ENCODE data around the gene BABAM1. TPM values are rescaled to one million over a fixed set of nuclear protein-coding genes. Genes with fewer than 3 reads are reported as not detected.
A peak's percentile ranks its signal among the peaks of the same experiment; 100 is the strongest.

BABAM1 gene
- total and polyA plus RNA-seq, 9 of the 15 experiments (the other 6 are each of a cell fraction or from before 2014, with no cell fraction given) = 14.7 to 160 (median 113) TPM

DNA sequence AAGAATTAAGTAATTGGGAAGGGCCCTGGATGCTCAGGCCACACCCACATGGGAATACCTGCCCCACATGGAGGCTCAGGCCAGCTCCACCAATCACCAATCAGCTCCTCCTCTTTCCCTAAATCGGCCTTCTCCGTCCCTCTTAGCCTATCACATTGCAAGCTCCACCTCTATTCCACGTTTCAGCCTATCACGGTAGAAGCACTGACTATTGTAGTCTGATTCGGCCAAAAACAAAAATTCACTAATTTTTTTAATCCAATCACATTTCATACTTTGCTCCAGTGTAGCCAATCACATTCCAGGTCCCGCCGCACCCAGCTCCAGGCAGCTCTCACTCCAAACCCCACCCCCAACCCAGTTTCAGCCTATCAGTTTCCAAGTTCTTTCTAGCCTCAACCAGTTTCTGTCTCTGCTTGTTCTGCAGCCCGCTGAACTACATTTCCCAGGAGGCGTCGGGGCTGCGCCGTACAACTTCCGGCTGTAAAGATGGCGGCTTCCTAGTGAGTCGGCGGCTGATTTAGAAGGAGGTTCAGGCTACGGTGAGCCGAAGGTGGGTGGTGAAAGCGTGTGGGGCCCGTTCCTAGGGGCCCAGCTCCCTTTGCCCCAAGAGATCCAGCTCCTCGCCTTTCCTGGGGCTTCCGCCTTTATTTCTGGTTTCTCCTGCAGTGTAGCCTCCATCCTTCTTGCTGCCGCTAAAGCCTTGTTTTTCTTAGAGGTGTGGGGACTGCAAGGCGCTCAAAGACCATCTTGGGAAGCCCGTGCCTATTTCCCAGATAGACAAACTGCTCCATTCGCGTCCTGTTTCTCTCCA, at the start of gene BABAM1 (continued):
- TF ChIP-seq ZEB2 (IDR thresholded peaks at IDR 0.05) (no peak), HCFC1 (IDR thresholded peaks at IDR 0.05; ENCODE audit: low read depth, low read length) (peak; percentile 97), SMAD1 (IDR thresholded peaks at IDR 0.05; ENCODE audit: low read depth, low read length, partially characterized antibody) (peak; percentile 65), COPS2 (conservative IDR thresholded peaks at IDR 0.05) (no peak), ZNF586 (CRISPR knock-in tag; conservative IDR thresholded peaks at IDR 0.05) (no peak), KAT2B (IDR thresholded peaks at IDR 0.05; ENCODE audit: low read depth, low read length) (no peak), TBL1XR1 (IDR thresholded peaks at IDR 0.05; ENCODE audit: low read length in 2 of 2) (0 out of 4 replicates have a peak, but pooled peaks of 1 of the 2 experiments have one; percentile 51), JUNB (CRISPR knock-in tag; conservative IDR thresholded peaks at IDR 0.05) (no peak), CXXC5 (CRISPR knock-in tag; IDR thresholded peaks at IDR 0.05) (peak; percentile 70), JUND (IDR thresholded peaks at IDR 0.05; ENCODE audit: borderline replicate concordance, low read depth, low read length) (peak; percentile 27), JUND (tag; IDR thresholded peaks at IDR 0.05; ENCODE audit: borderline replicate concordance, low read depth, low read length) (no peak; the same call in 2 of the 3 replicates), SREBF2 (CRISPR knock-in tag; IDR thresholded peaks at IDR 0.05) (no peak), HEY1 (CRISPR knock-in tag; IDR thresholded peaks at IDR 0.05; ENCODE audit: borderline replicate concordance) (no peak)
- TF ChIP-seq, protein P1, sequence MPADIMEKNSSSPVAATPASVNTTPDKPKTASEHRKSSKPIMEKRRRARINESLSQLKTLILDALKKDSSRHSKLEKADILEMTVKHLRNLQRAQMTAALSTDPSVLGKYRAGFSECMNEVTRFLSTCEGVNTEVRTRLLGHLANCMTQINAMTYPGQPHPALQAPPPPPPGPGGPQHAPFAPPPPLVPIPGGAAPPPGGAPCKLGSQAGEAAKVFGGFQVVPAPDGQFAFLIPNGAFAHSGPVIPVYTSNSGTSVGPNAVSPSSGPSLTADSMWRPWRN (IDR thresholded peaks at IDR 0.05; ENCODE audit: low read depth) = no peak
- TF ChIP-seq, protein P2, sequence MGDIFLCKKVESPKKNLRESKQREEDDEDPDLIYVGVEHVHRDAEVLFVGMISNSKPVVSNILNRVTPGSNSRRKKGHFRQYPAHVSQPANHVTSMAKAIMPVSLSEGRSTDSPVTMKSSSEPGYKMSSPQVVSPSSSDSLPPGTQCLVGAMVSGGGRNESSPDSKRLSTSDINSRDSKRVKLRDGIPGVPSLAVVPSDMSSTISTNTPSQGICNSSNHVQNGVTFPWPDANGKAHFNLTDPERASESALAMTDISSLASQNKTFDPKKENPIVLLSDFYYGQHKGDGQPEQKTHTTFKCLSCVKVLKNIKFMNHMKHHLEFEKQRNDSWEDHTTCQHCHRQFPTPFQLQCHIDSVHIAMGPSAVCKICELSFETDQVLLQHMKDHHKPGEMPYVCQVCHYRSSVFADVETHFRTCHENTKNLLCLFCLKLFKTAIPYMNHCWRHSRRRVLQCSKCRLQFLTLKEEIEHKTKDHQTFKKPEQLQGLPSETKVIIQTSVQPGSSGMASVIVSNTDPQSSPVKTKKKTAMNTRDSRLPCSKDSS (IDR thresholded peaks at IDR 0.05; ENCODE audit: low read depth, partially characterized antibody) = no peak
- TF ChIP-seq, protein P3, sequence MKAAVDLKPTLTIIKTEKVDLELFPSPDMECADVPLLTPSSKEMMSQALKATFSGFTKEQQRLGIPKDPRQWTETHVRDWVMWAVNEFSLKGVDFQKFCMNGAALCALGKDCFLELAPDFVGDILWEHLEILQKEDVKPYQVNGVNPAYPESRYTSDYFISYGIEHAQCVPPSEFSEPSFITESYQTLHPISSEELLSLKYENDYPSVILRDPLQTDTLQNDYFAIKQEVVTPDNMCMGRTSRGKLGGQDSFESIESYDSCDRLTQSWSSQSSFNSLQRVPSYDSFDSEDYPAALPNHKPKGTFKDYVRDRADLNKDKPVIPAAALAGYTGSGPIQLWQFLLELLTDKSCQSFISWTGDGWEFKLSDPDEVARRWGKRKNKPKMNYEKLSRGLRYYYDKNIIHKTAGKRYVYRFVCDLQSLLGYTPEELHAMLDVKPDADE (conservative IDR thresholded peaks at IDR 0.05; ENCODE audit: control insufficient read depth, low read depth, low read length) = peak; percentile 84
- TF ChIP-seq, protein P4, sequence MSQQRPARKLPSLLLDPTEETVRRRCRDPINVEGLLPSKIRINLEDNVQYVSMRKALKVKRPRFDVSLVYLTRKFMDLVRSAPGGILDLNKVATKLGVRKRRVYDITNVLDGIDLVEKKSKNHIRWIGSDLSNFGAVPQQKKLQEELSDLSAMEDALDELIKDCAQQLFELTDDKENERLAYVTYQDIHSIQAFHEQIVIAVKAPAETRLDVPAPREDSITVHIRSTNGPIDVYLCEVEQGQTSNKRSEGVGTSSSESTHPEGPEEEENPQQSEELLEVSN (IDR thresholded peaks at IDR 0.05; ENCODE audit: borderline replicate concordance in 1 of 2, extremely low read depth in 1 of 2, insufficient read depth in 1 of 2, insufficient read length in 1 of 2, low read depth in 1 of 2, low read length in 1 of 2, poor library complexity in 1 of 2, severe bottlenecking in 1 of 2) = peak in 1 of 2 experiments; percentile 9
- TF ChIP-seq, protein P5, sequence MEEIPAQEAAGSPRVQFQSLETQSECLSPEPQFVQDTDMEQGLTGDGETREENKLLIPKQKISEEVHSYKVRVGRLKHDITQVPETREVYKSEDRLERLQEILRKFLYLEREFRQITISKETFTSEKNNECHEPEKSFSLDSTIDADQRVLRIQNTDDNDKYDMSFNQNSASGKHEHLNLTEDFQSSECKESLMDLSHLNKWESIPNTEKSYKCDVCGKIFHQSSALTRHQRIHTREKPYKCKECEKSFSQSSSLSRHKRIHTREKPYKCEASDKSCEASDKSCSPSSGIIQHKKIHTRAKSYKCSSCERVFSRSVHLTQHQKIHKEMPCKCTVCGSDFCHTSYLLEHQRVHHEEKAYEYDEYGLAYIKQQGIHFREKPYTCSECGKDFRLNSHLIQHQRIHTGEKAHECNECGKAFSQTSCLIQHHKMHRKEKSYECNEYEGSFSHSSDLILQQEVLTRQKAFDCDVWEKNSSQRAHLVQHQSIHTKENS (CRISPR knock-in tag; IDR thresholded peaks at IDR 0.05) = no peak

Measured in K562 (cell line).